HG03066 (cell line): ENCODE data around the gene NMT1.

Source experiments
- ATAC-seq: cut with Tn5 transposase; IDR thresholded peaks from one replicate; pipeline ENCODE4 v1.9.1; 2021; ENCODE audit warnings: low read depth; ENCODE audit not compliant: unreplicated experiment

Gene NMT1

GRCh38 chr17:45073414-45074070 is 12.4 kb downstream of the NMT1 start:
- ATAC-seq, result no peak

- ATAC-seq, result no peak
Measured at GRCh38 chr17:45077643-45078042, 16.5 kb downstream of the NMT1 start.

GRCh38 chr17:45081047-45081703 is 20.1 kb downstream of the NMT1 start:
- no peak for ATAC-seq

GRCh38 chr17:45086391-45086790 is 25.3 kb downstream of the NMT1 start:
- no peak for ATAC-seq

DNA sequence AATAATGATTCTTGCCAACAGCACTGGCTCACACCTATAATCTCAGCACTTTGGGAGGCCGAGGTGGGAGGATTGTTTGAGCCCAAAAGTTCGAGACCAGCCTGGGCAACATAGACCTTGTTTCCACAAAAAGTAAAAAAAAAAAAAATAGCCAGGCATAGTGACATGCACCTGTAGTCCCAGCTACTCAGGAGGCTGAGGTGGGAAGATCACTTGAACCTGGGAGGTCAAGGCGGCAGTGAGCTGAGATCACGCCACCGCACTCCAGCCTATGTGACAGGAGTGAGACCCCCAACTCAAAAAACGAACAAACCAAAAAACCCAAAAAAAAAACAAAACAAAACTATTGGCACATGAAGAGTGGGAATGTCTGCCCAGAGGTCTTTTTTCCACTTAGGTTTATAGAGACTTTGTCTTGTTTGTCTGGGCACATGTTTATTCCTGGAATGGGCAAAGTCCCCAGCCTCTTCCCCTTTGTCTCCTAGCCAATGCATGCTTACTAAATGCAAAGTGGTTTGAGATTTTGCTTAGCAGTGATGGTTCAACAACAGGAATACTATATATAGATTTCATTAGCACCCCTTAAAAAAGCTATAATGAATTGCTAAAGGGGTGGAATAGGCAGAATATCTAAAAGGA is 25.9 kb downstream of the NMT1 start:
- ATAC-seq, result no peak

GRCh38 chr17:45087504-45087975 is 26.4 kb downstream of the NMT1 start:
- no peak for ATAC-seq

- ATAC-seq, result no peak
Measured at GRCh38 chr17:45087978-45088377, 26.9 kb downstream of the NMT1 start.

- ATAC-seq, result no peak
Measured at GRCh38 chr17:45088741-45089140, 27.6 kb downstream of the NMT1 start.

DNA sequence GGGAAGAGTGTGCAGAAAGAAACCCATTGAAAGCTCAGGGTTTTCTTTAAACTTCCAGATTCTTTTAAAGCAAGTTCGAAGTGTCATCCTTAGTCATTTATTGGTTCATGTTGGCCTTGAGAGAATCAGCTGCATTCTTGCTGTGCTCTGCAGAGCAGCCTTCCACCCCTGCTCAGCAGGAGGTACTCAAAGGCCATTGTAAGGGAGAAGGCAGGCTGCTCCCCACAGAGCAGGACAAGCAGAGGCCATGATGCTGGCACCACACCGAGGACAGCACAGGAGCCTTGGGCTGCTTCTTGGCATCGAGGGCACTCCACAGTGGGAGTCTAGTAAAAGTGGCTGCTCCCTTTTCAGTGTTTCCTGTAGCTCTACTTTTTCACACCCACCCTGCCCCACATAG is 29.6 kb downstream of the NMT1 start:
- ATAC-seq, result no peak

DNA sequence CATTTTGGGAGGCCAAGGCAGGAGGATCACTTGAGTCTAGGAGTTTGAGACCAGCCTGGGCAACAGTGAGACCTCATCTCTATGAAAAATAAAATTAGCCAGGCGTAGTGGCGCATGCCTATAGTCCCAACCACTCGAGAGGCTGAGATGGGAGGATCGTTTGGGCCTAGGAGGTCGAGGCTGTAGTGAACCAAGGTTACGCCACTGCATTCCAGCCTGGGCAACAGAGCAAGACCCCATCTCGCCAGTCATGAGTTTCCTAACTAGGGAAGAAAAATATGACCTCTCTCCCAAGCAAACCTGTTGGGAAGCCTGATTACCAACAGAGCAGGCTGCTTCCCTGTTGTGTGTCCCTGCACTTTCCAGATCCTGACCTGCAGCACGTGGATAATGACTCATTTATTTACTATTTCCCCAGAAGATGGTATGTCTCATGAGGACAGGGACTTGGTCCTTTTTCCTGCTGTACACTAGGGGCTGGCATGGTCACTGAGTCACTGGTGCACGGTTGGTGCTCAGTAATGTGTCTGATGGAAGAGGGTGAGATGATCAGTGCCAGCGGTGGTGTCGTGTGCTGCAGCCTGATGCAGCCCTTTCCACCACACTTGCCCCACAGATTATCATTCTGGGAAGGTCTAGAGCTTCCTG is 30.8 kb downstream of the NMT1 start:
- ATAC-seq, result no peak

DNA sequence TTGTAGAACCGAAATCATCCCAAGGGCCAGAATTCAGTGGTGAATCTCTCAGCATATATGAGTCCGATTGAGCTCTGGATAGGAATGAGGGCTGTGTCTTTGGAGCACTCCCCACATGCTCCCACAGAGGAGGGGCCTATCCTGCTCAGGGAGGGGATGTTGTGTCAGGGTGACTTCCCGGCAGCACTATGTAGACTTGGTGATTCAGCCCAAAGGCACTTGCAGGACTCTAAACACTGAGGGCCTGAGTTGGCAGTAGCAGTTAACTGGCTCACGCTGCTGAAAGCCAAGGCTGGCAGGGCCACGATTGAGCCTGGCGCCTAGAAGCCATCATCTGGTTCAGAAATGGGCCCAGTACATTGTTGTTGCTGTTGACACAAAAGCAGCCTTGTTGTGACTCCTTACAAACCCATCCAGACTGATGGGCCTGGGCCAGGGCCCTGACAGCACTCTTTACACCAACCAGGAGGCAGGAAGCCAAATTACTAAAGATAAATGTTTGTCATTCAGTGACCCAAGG is 31.9 kb downstream of the NMT1 start:
- ATAC-seq, result no peak

DNA sequence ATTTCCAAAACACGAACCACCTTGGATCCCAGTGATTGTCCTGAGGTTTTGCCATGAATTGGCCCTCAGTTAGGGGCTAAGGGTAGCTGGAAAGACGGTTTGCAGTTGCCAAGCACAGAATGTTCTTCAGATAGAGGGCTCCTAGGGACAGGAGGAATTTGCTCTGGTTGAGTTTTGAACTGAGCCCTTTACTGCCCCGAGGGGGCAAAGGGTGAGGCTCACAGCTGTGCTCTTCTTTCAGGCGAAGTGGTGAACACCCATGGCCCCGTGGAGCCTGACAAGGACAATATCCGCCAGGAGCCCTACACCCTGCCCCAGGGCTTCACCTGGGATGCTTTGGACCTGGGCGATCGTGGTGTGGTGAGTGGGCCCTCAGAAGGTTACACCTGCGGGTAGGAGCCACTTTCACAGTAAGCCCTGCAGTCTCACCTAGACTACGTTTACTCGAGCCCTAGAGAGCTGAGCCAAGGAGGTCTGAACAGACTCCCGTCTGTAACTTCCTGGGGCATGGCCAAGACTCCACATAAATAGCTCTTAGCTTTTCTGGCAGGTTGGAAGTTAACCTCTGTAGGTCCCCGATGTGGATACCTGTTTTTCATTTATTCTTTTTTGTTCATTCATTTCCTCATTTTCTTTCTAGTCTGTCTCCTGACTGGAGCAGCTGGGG is 32.5 kb downstream of the NMT1 start:
- ATAC-seq, result no peak

DNA sequence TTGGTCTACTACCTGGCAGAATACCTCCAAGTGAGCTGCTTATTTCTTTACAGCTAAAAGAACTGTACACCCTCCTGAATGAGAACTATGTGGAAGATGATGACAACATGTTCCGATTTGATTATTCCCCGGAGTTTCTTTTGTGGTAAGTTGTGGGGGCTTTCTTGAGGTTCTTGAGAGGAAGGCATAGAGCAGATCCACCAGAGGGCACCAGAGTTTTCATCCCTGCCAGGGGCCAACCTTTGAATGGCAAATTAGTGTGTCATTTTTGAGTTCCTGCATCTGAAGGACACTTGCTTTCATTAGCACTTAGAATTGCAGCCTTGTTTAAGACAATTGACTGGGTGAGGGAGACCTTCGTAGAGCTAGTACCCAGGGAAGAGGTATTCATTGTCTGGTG is 35.0 kb downstream of the NMT1 start:
- no peak for ATAC-seq

- no peak for ATAC-seq
Measured at GRCh38 chr17:45096926-45097325, 35.8 kb downstream of the NMT1 start.

GRCh38 chr17:45098081-45098868 is 37.2 kb downstream of the NMT1 start:
- no peak for ATAC-seq

DNA sequence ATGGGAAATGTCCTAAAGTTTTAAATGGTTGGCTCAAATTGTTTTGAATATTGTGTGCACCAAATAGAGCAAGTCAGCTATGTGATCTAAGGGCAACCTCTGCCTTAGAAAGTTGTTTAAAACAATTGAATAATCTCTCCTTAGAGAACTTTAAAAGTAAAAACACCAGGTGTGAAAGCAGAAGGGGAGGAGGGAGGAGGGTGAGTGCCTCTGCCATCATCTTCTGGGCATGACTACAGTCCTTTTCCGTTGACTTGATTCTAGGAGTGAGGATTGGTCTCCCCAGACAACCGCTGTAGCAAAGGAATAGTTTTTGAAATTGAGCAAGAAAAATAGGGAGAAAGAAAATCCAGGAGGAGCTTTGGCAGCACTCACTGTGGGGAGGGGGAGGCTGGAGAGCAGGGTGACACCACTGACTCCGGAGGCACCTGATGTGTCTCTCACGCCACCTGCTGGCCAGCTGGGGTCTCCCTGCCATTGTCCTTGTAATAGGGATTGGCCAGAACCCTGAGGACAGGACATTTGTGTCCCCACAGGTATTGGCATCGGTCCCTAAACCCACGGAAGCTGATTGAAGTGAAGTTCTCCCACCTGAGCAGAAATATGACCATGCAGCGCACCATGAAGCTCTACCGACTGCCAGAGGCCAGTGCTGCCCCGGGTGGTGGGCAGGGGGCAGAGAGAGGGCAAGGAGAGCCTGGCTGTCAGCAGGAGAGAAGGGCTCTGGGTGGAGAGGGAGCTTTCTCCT is 37.9 kb downstream of the NMT1 start:
- no peak for ATAC-seq

DNA sequence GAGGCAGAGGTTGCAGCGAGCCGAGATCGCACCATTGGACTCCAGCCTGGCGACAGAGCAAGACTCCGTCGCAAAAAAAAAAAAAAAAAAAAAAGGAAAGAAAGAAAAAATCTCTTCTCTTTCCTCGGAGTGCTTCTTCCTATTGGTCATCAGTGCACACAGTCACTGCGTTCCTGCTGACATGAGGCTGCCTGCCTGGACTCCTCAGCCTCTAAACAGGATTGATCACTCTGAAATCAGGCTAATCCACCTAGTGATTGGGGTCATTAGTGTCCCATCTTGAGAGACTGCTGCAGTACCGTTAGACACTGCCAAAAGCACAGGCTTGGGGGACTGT is 40.4 kb downstream of the NMT1 start:
- ATAC-seq, result no peak

DNA sequence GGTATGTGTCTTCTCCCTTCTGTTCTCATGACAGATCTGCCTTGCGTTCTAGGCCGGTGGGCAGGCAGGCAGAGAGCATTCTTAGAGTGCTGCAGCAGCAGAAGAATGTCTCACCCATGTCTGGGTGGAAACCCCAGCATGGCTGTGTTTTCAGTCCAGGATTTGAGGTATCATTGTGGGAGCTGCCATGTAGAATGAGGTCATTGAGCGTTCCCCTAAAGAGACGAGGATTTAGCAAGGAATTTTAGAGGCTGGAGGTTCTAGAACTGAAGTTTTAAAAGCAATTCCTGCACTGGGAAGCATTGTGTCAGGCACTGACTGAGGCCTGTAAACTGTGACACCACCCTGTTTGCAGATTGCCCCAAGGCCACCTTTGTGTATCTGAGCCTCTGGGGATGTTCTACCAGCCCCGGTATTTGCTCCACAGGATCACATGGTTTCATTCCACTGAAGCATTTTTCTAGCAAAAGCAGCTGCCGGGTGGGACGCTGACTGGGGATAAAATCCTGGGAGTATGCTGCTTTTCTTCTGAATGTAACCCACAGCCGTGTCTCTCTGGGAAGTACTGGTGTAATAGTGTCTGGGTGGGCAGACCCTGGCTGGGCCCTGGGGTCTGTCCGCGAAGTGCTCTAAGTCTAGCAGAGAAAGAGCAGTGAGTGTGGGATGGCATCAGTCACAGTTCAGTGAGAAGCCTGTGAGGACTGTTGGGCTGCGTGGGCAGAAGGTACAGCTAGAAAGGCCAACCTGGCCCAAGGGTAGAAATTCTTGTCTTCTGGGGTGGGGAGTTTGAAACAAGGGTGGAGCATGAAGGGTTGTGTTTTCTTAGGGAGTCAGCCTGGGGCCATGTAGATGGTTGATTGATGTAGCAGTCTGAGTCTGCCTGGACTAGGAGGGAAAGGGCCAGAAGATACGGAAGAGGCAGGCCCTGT is 41.0 kb downstream of the NMT1 start:
- ATAC-seq, result no peak
